Astrocyte (in vitro differentiated cells and primary cell): ENCODE results near the gene SEL1L. TPM values are rescaled to one million over a fixed set of nuclear protein-coding genes. Genes with fewer than 3 reads are reported as not detected.

Experiments used
- DNase-seq: peaks from one replicate; pipeline ENCODE4 v3.0.0-alpha.2; 2010; ENCODE audit warnings: low read depth
- FAIRE-seq: peaks from 2 replicates; lab custom pipeline; 2011; peaks lifted over from hg19 to GRCh38; lab: Jason Lieb, UNC
- H2AFZ ChIP-seq: 2 replicates; pipeline ENCODE4 v1.6.0; 2012; ENCODE audit warnings: low read depth, low read length, inconsistent platforms
- H3K27ac ChIP-seq: 2 replicates; pipeline ENCODE4 v1.5.1; 2011; ENCODE audit warnings: low read depth, low read length, inconsistent platforms
- H3K27me3 ChIP-seq: 2 replicates; pipeline ENCODE4 v1.6.0; 2011; ENCODE audit warnings: low read length, inconsistent platforms; ENCODE audit not compliant: insufficient read depth
- H3K36me3 ChIP-seq: 2 replicates; pipeline ENCODE4 v1.5.1; 2011; ENCODE audit warnings: low read length, inconsistent platforms; ENCODE audit not compliant: insufficient read depth
- H3K4me1 ChIP-seq: 2 replicates; pipeline ENCODE4 v1.5.1; 2011; ENCODE audit warnings: low read length, inconsistent platforms; ENCODE audit not compliant: insufficient read depth
- H3K4me2 ChIP-seq: 2 replicates; pipeline ENCODE4 v1.6.0; 2012; ENCODE audit warnings: low read length, inconsistent platforms
- H3K4me3 ChIP-seq: 2 replicates; pipeline ENCODE4 v1.5.1; 2011; ENCODE audit warnings: low read depth, mild to moderate bottlenecking, low read length, inconsistent platforms; ENCODE audit not compliant: insufficient read depth
- H3K79me2 ChIP-seq: 2 replicates; pipeline ENCODE4 v1.6.0; 2012; ENCODE audit warnings: mild to moderate bottlenecking, low read length, inconsistent platforms; ENCODE audit not compliant: insufficient read depth
- H3K9ac ChIP-seq: 2 replicates; pipeline ENCODE4 v1.6.0; 2012; ENCODE audit warnings: mild to moderate bottlenecking, low read length, inconsistent platforms
- H3K9me3 ChIP-seq: 2 replicates; pipeline ENCODE4 v1.5.1; 2012; ENCODE audit warnings: low read depth, mild to moderate bottlenecking, low read length, inconsistent platforms; ENCODE audit not compliant: insufficient read depth
- H4K20me1 ChIP-seq: 2 replicates; pipeline ENCODE4 v1.6.0; 2012; ENCODE audit warnings: low read length, inconsistent platforms; ENCODE audit not compliant: insufficient read depth
- H3K27ac Mint-ChIP-seq: one replicate; pipeline ENCODE4 v1.8.0; 2021; ENCODE audit warnings: mild to moderate bottlenecking, mixed read lengths; ENCODE audit not compliant: unreplicated experiment
- H3K27me3 Mint-ChIP-seq: one replicate; pipeline ENCODE4 v1.8.0; 2021; ENCODE audit warnings: low read depth, mixed read lengths; ENCODE audit not compliant: unreplicated experiment
- H3K36me3 Mint-ChIP-seq: one replicate; pipeline ENCODE4 v1.8.0; 2021; ENCODE audit warnings: low read depth, mixed read lengths; ENCODE audit not compliant: unreplicated experiment
- H3K4me1 Mint-ChIP-seq: one replicate; pipeline ENCODE4 v1.8.0; 2021; ENCODE audit warnings: low read depth, mixed read lengths; ENCODE audit not compliant: unreplicated experiment
- H3K4me3 Mint-ChIP-seq: one replicate; pipeline ENCODE4 v1.8.0; 2021; ENCODE audit warnings: mild to moderate bottlenecking, moderate library complexity, mixed read lengths; ENCODE audit not compliant: unreplicated experiment
- H3K9me3 Mint-ChIP-seq: one replicate; pipeline ENCODE4 v1.8.0; 2021; ENCODE audit warnings: mild to moderate bottlenecking, mixed read lengths; ENCODE audit not compliant: unreplicated experiment
- EZH2 ChIP-seq: IDR thresholded peaks from 2 replicates; pipeline ENCODE4 v1.6.1; 2012; ENCODE audit warnings: mild to moderate bottlenecking, low read length, inconsistent platforms; ENCODE audit not compliant: insufficient read depth
- total RNA-seq: library from RNA; stranded (reverse); gene quantifications from 2 replicates; pipeline ENCODE4 v1.2.1, GENCODE V29; 2021
- TF ChIP-seq, protein P1 (sequence below): IDR thresholded peaks from 2 replicates; pipeline ENCODE4 v1.5.1; 2011; ENCODE audit warnings: low read depth, mild to moderate bottlenecking, inconsistent platforms, low read length, moderate library complexity; ENCODE audit not compliant: insufficient read depth

Gene SEL1L
- total RNA-seq, 1 donor from 2014 or later: 108 TPM

DNA sequence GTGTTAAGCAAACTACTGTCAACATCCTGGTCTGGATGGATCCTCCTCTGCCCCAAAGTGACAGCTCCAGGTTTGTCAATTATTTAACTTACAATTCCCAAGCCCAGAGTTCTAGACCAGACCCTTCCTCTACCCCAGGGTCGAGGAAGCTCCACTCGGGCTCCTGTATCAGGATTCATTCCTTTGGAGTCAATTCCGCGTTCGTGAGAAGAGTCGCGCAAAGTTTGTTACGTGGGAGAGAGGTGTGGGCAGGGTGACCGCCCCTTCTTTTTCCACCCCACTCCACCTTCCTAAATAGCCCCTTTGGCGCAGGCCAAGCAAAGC, 479 bp downstream of the SEL1L start:
- Histone ChIP-seq H4K20me1 (peaks cover 43% of the 10 kb centered on the region), H3K27ac (peak overlapping the region; percentile 63), H3K27me3 (no peaks in the 10 kb centered on the region), H3K4me2 (peak overlapping the region; percentile 91), H3K4me3 (peak overlapping the region; percentile 91), H3K9me3 (no peaks in the 10 kb centered on the region), H3K79me2 (peaks cover 54% of the 10 kb centered on the region), H3K4me1 (peaks cover 6% of the 10 kb centered on the region), H3K9ac (peak overlapping the region; percentile 95), H3K36me3 (no peaks in the 10 kb centered on the region), H2AFZ (peak overlapping the region; percentile 98)
- Mint-ChIP-seq H3K36me3 (no peaks in the 10 kb centered on the region), H3K27ac (peak overlapping the region; percentile 88), H3K9me3 (peaks cover 3% of the 10 kb centered on the region), H3K27me3 (no peaks in the 10 kb centered on the region), H3K4me1 (peaks cover 6% of the 10 kb centered on the region), H3K4me3 (peak overlapping the region; percentile 98)
- FAIRE-seq (no peak), DNase-seq (no peak)
- TF ChIP-seq, protein P1, sequence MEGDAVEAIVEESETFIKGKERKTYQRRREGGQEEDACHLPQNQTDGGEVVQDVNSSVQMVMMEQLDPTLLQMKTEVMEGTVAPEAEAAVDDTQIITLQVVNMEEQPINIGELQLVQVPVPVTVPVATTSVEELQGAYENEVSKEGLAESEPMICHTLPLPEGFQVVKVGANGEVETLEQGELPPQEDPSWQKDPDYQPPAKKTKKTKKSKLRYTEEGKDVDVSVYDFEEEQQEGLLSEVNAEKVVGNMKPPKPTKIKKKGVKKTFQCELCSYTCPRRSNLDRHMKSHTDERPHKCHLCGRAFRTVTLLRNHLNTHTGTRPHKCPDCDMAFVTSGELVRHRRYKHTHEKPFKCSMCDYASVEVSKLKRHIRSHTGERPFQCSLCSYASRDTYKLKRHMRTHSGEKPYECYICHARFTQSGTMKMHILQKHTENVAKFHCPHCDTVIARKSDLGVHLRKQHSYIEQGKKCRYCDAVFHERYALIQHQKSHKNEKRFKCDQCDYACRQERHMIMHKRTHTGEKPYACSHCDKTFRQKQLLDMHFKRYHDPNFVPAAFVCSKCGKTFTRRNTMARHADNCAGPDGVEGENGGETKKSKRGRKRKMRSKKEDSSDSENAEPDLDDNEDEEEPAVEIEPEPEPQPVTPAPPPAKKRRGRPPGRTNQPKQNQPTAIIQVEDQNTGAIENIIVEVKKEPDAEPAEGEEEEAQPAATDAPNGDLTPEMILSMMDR: no peak
- no peak for TF ChIP-seq EZH2

DNA sequence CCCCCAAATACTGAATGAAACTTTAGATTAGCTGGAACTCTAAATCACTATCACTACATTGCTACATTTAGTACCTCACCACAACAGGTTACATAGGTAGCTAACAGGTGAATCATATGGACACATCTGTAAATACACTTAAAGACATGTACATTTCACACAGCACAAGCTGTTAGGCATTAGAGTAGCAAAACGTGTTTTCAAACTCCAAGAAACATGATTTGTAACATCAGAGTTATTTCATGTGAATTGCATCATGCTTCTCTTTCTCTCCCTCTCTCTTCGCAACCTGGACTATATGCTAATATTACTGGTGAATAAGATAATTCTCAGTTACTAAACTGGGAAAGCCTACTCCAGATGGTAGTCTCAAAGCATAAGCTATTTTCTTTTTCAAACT, 4.3 kb downstream of the SEL1L start:
- Mint-ChIP-seq H3K9me3 (no peaks in the 10 kb centered on the region), H3K27ac (peak overlapping the region; percentile 92), H3K4me3 (no peak overlapping the region), H3K27me3 (no peaks in the 10 kb centered on the region), H3K4me1 (peaks cover 6% of the 10 kb centered on the region), H3K36me3 (no peaks in the 10 kb centered on the region)
- FAIRE-seq (peak; percentile 17), DNase-seq (no peak)
- Histone ChIP-seq H3K9ac (no peak overlapping the region), H3K4me2 (no peak overlapping the region), H3K36me3 (peaks cover 7% of the 10 kb centered on the region), H3K9me3 (no peaks in the 10 kb centered on the region), H3K27ac (no peak overlapping the region), H3K79me2 (peaks cover 59% of the 10 kb centered on the region), H3K4me1 (peaks cover 6% of the 10 kb centered on the region), H3K4me3 (no peak overlapping the region), H2AFZ (no peak overlapping the region), H4K20me1 (peaks cover 56% of the 10 kb centered on the region), H3K27me3 (no peaks in the 10 kb centered on the region)
- TF ChIP-seq, protein P1: no peak
- no peak for TF ChIP-seq EZH2

DNA sequence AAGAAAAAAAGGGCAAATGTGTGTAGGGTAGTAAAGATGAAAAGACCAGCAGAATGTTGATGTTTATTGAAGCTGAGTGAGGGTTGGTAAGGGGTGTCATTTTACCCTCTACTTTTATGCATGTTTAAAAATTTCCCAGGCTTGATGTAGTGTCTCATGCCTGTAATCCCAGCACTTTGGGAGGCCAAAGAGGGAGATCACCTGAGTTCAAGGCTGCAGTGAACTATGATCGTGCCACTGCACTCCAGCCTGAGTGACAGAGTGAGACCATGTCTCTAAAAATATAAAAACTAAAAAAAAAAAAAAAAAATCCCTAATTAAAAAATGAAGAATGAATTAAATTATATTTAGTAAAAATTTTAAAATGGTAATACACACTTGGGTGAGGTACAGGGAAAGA, 8.5 kb downstream of the SEL1L start:
- DNase-seq (no peak), FAIRE-seq (no peak)
- peaks cover 15% of the 10 kb centered on the region for H3K36me3 ChIP-seq
- H3K4me1 ChIP-seq: no peaks in the 10 kb centered on the region
- Mint-ChIP-seq H3K4me1 (peaks cover 4% of the 10 kb centered on the region), H3K4me3 (no peak overlapping the region), H3K9me3 (no peaks in the 10 kb centered on the region), H3K27me3 (no peaks in the 10 kb centered on the region), H3K36me3 (peaks cover 8% of the 10 kb centered on the region), H3K27ac (no peak overlapping the region)
- H3K4me2 ChIP-seq: no peak overlapping the region
- no peak overlapping the region for H2AFZ ChIP-seq
- H4K20me1 ChIP-seq: peaks cover 37% of the 10 kb centered on the region
- TF ChIP-seq EZH2: no peak
- TF ChIP-seq, protein P1: no peak
- no peak overlapping the region for H3K4me3 ChIP-seq
- H3K9me3 ChIP-seq: no peaks in the 10 kb centered on the region
- H3K9ac ChIP-seq: no peak overlapping the region
- H3K79me2 ChIP-seq: peaks cover 35% of the 10 kb centered on the region
- no peaks in the 10 kb centered on the region for H3K27me3 ChIP-seq
- H3K27ac ChIP-seq: no peak overlapping the region
